Smooth muscle cell (in vitro differentiated cells): Measurements from ENCODE around the gene C1D. TPM values are rescaled to one million over a fixed set of nuclear protein-coding genes. Genes with fewer than 3 reads are reported as not detected.
A peak's percentile ranks its signal among the peaks of the same experiment; 100 is the strongest.

Experiments
- DNase-seq: peaks from one replicate; lab custom pipeline; 2025; ENCODE audit not compliant: unreplicated experiment; lab: John Stamatoyannopoulos, UW
- H2AFZ ChIP-seq: fragments of 200-600 bp; sonication (generic); 2 replicates; pipeline ENCODE4 v1.6.0; 2016; ENCODE audit warnings: antibody characterized with exemption, low read depth, mild to moderate bottlenecking
- H3F3A ChIP-seq: fragments of 200-600 bp; sonication (generic); 2 replicates; pipeline ENCODE4 v1.6.0; 2017; ENCODE audit warnings: antibody characterized with exemption, low read depth
- H3K27ac ChIP-seq: fragments of 200-600 bp; sonication (generic); 2 replicates; pipeline ENCODE4 v1.5.1; 2016; ENCODE audit warnings: low read depth, mild to moderate bottlenecking
- H3K27me3 ChIP-seq: fragments of 200-600 bp; sonication (generic); 2 replicates; pipeline ENCODE4 v1.6.1; 2016; ENCODE audit warnings: low read depth, mild to moderate bottlenecking
- H3K36me3 ChIP-seq: fragments of 200-600 bp; sonication (generic); 2 replicates; pipeline ENCODE4 v1.5.1; 2016; ENCODE audit warnings: low read depth
- H3K4me1 ChIP-seq: fragments of 200-600 bp; sonication (generic); 2 replicates; pipeline ENCODE4 v1.5.1; 2016; ENCODE audit warnings: low read depth
- H3K4me2 ChIP-seq: fragments of 200-600 bp; sonication (generic); 2 replicates; pipeline ENCODE4 v1.6.0; 2016; ENCODE audit warnings: mild to moderate bottlenecking
- H3K4me3 ChIP-seq: fragments of 200-600 bp; sonication (generic); 2 replicates; pipeline ENCODE4 v1.5.1; 2016; ENCODE audit warnings: mild to moderate bottlenecking
- H3K79me2 ChIP-seq: fragments of 200-600 bp; sonication (generic); 2 replicates; pipeline ENCODE4 v1.6.0; 2016; ENCODE audit warnings: low read depth, mild to moderate bottlenecking
- H3K9ac ChIP-seq: fragments of 200-600 bp; sonication (generic); 2 replicates; pipeline ENCODE4 v1.6.0; 2016; ENCODE audit warnings: low read depth
- H3K9me3 ChIP-seq: fragments of 200-600 bp; sonication (generic); replicated peaks from 2 replicates; pipeline ENCODE4 v1.5.1; 2016; ENCODE audit warnings: low read depth
- H4K20me1 ChIP-seq: fragments of 200-600 bp; sonication (generic); 2 replicates; pipeline ENCODE4 v1.6.0; 2016; ENCODE audit warnings: low read depth
- WGBS: methylation state at CpG from one replicate; pipeline ENCODE4 v1.1.7; 2016; ENCODE audit warnings: low lambda C conversion rate; 5-methylcytosine and 5-hydroxymethylcytosine counted together
- polyA plus RNA-seq: library from polyadenylated mRNA; unstranded; fragments of >200 nt; fragmentation: Nextera tagmentation; extraction: Ambion mirVana; gene quantifications from 2 replicates; pipeline ENCODE4 v1.2.1, GENCODE V29; 2016
- total RNA-seq: library from RNA; depleted of rRNA; stranded (reverse); fragments of >200 nt; gene quantifications from 2 replicates; pipeline ENCODE4 v1.2.3, GENCODE V29; 2014
- TF ChIP-seq, protein P1 (sequence below): fragments of 200-600 bp; sonication (generic); IDR thresholded peaks from 2 replicates; pipeline ENCODE4 v1.5.1; 2017; ENCODE audit warnings: borderline replicate concordance, mild to moderate bottlenecking, antibody characterized with exemption; ENCODE audit not compliant: insufficient read depth, poor library complexity, severe bottlenecking

Gene C1D
- total and polyA plus RNA-seq, 2 experiments from 2014 or later, result 25.8 to 53.8 TPM

DNA sequence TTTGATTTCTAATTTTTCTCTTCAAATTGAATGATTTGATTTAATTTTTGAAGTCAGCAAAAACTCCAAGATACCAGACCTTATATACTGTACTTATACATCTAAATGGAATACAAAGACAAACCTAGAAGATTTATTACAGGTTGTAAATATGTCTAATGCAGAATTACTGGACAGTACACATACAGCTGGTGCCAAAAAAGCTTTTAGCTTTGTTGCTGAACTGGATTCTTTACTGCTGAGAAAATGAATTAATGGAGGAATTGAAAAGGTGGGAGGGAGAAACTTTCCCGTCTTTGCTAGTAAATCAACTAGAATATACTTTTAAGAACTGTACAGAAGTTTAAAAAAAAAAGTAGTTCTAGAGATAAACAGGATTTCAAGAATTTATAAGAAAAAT, 17.5 kb downstream of the C1D start:
- no peaks in the 10 kb centered on the region for H3K4me1 ChIP-seq
- WGBS, result 73% methylated on average over 1 of the region's 1 CpG
- peak overlapping the region; percentile 89 for H3K27ac ChIP-seq
- no peaks in the 10 kb centered on the region for H3K9me3 ChIP-seq
- peaks cover 3% of the 10 kb centered on the region for H3K36me3 ChIP-seq
- peaks cover 29% of the 10 kb centered on the region for H3K79me2 ChIP-seq
- peak overlapping the region; percentile 32 for H3K4me2 ChIP-seq
- H3K27me3 ChIP-seq, result no peaks in the 10 kb centered on the region
- H3F3A ChIP-seq, result peaks cover 6% of the 10 kb centered on the region
- H4K20me1 ChIP-seq, result peaks cover 37% of the 10 kb centered on the region
- H2AFZ ChIP-seq, result no peak overlapping the region
- H3K9ac ChIP-seq, result peak overlapping the region; percentile 32
- TF ChIP-seq, protein P1, sequence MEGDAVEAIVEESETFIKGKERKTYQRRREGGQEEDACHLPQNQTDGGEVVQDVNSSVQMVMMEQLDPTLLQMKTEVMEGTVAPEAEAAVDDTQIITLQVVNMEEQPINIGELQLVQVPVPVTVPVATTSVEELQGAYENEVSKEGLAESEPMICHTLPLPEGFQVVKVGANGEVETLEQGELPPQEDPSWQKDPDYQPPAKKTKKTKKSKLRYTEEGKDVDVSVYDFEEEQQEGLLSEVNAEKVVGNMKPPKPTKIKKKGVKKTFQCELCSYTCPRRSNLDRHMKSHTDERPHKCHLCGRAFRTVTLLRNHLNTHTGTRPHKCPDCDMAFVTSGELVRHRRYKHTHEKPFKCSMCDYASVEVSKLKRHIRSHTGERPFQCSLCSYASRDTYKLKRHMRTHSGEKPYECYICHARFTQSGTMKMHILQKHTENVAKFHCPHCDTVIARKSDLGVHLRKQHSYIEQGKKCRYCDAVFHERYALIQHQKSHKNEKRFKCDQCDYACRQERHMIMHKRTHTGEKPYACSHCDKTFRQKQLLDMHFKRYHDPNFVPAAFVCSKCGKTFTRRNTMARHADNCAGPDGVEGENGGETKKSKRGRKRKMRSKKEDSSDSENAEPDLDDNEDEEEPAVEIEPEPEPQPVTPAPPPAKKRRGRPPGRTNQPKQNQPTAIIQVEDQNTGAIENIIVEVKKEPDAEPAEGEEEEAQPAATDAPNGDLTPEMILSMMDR, result no peak
- no peak for DNase-seq
- H3K4me3 ChIP-seq, result no peak overlapping the region

DNA sequence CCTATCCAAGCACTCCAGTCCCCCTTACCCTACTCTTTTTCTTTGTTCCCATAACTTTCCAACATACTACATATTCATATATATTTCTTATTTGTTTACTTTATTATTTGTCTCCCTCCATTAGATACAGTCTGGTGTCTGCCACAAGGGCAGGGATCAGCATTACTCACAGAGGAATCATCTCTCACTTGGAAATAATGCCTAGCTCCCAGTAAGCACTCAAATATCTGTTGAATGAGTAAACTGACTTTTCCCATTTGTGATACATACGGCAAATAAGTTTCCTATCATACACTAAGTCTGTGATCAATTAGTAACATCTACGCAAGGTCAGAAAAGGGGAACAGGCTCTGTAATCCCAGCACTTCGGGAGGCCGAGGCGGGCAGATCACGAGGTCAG, 18.7 kb downstream of the C1D start:
- Histone ChIP-seq H4K20me1 (peaks cover 25% of the 10 kb centered on the region), H3K4me2 (no peak overlapping the region), H3K9ac (peak overlapping the region; percentile 77), H3K4me3 (no peak overlapping the region), H3K4me1 (no peaks in the 10 kb centered on the region), H2AFZ (no peak overlapping the region), H3F3A (peaks cover 6% of the 10 kb centered on the region), H3K36me3 (peaks cover 3% of the 10 kb centered on the region), H3K27me3 (no peaks in the 10 kb centered on the region), H3K9me3 (no peaks in the 10 kb centered on the region), H3K79me2 (peaks cover 16% of the 10 kb centered on the region), H3K27ac (peak overlapping the region; percentile 89)
- WGBS, result 86% methylated on average over 6 of the region's 6 CpGs
- TF ChIP-seq, protein P1, result no peak
- DNase-seq, result no peak

DNA sequence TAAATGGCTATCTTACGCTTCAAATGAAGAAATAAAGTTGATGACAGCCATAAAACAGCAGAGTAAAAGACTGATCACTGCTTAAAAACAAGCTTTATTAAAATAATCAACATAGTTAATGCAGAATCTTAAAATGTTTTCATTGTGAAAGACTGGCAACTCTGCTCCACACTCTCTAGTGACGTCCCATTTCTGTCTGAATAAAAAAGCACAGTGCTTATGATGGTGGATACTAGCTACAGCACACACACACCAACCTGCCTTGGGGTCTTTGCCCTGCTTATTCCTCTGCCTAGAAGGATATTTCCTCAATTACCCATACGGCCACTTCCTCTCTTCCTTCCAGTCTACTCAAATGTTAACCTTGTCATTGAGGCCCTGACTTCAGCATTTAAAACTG, 19.1 kb downstream of the C1D start:
- no peaks in the 10 kb centered on the region for H3K9me3 ChIP-seq
- H3K36me3 ChIP-seq, result peaks cover 3% of the 10 kb centered on the region
- no peak overlapping the region for H3K4me3 ChIP-seq
- H3K4me2 ChIP-seq, result no peak overlapping the region
- H3F3A ChIP-seq, result peaks cover 6% of the 10 kb centered on the region
- H3K4me1 ChIP-seq, result no peaks in the 10 kb centered on the region
- no peaks in the 10 kb centered on the region for H3K27me3 ChIP-seq
- TF ChIP-seq, protein P1, result no peak
- H3K79me2 ChIP-seq, result peaks cover 14% of the 10 kb centered on the region
- 94% methylated on average over 3 of the region's 3 CpGs for WGBS
- no peak for DNase-seq
- H2AFZ ChIP-seq, result no peak overlapping the region
- peak overlapping the region; percentile 89 for H3K27ac ChIP-seq
- H4K20me1 ChIP-seq, result peaks cover 22% of the 10 kb centered on the region
- H3K9ac ChIP-seq, result peak overlapping the region; percentile 77

DNA sequence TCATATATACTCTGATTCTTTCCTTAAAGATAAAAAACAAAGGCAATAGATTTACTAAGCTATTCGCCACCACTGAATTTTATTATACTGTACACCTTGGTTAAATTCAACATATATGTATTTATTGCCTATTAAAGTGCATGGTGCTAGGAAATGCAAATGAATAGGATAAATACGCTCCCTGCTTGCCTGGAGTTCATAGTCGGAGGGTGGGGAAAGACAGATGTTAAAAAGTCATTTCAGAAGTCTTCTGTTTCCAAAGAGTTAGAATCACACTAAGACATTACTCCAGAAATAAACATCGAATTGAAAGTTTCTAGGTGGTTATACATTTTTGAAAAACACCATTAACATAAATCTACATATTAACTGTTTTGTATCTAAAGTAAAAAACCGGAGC, 19.8 kb downstream of the C1D start:
- WGBS, result 97% methylated on average over 5 of the region's 5 CpGs
- Histone ChIP-seq H3K79me2 (peaks cover 8% of the 10 kb centered on the region), H3K4me3 (no peak overlapping the region), H3K36me3 (peaks cover 3% of the 10 kb centered on the region), H3K9ac (no peak overlapping the region), H2AFZ (no peak overlapping the region), H3K9me3 (no peaks in the 10 kb centered on the region), H3F3A (peaks cover 6% of the 10 kb centered on the region), H3K4me2 (no peak overlapping the region), H3K27ac (peak overlapping the region; percentile 89), H4K20me1 (peaks cover 15% of the 10 kb centered on the region), H3K27me3 (no peaks in the 10 kb centered on the region), H3K4me1 (no peaks in the 10 kb centered on the region)
- TF ChIP-seq, protein P1, result no peak
- DNase-seq, result no peak
